ENCODE measurements around the gene ACOT12. TPM values are rescaled to one million over a fixed set of nuclear protein-coding genes. Genes with fewer than 3 reads are reported as not detected.

Gene ACOT12
- total and polyA plus RNA-seq, 2 donors (not counting 3 experiments of a cell fraction or from before 2014, with no cell fraction given) = not detected

GRCh38 chr5:81313278-81313677, 80.7 kb downstream of the ACOT12 start:
- POLR2A ChIA-PET = no interaction called here

More at GRCh38 chr5:81313278-81313677, 80.7 kb downstream of the ACOT12 start:
- peaks cover 0 to 7% of the 10 kb centered on the region in 2 experiments for H3K36me3 ChIP-seq (ENCODE audit: control insufficient read depth in 2 of 2, extremely low read depth in 1 of 2, insufficient read depth in 2 of 2, low read length in 2 of 2)
- no peaks in the 10 kb centered on the region for H4K20me1 ChIP-seq (replicated peaks; ENCODE audit: control insufficient read depth, extremely low read depth, insufficient read depth, low read length)
- no peaks in the 10 kb centered on the region for H3K79me2 ChIP-seq (ENCODE audit: control insufficient read depth, insufficient read depth, low read length)
- H3K4me2 ChIP-seq (ENCODE audit: insufficient read depth, low read length) = no peak overlapping the region
- H3K9me3 ChIP-seq (replicated peaks; ENCODE audit: control insufficient read depth, insufficient read depth, low read length) = no peaks in the 10 kb centered on the region
- no peaks in the 10 kb centered on the region for H3K9me1 ChIP-seq (replicated peaks; ENCODE audit: control insufficient read depth, extremely low read depth, insufficient read depth, low read length)
- H2AFZ ChIP-seq (ENCODE audit: low read depth, low read length) = no peak overlapping the region
- no peak for FAIRE-seq
- H3K9ac ChIP-seq (replicated peaks; ENCODE audit: extremely low read depth, insufficient read depth, low read length) = no peak overlapping the region
- intact Hi-C loops (cut with micrococcal nuclease) = no loop called here
- no peak overlapping the region for H3K4me3 ChIP-seq (replicated peaks in 1 of 3; ENCODE audit: insufficient read depth in 1 of 3, low read depth in 1 of 3, low read length in 3 of 3)
- CTCF ChIA-PET = interaction anchor here (0.9 to 2.0 kb wide), 3 partner anchors 11 to 69 kb away, joined by 3 to 6 read pairs (median 4); partner anchors contain the start of gene ZCCHC9
- H3K4me1 ChIP-seq (ENCODE audit: control insufficient read depth, extremely low read depth, insufficient read depth, low read length) = no peaks in the 10 kb centered on the region
- dilution Hi-C loops (cut with MboI; ENCODE audit: extremely low pct_ligation_motif_present, low sequenced_read_pairs) = no loop called here
- no TSS peak for BruUV-seq (replicated peaks)
- no peak overlapping the region for H3K27ac ChIP-seq (ENCODE audit: insufficient read depth, low read depth, low read length)
- DNase-seq (ENCODE audit: low read depth, low spot score) = no peak
- H3K27me3 ChIP-seq (ENCODE audit: control insufficient read depth in 2 of 2, insufficient read depth in 2 of 2, low read length in 2 of 2) = no peaks in the 10 kb centered on the region
- no peak for TF ChIP-seq MAX (IDR thresholded peaks at IDR 0.05; ENCODE audit: insufficient read depth, insufficient read length)
- TF ChIP-seq GATA2 (IDR thresholded peaks at IDR 0.05; ENCODE audit: insufficient read depth, insufficient read length, low read depth, low read length) = no peak
- TF ChIP-seq MYC (IDR thresholded peaks at IDR 0.05; ENCODE audit: low read depth, low read length) = no peak
- TF ChIP-seq POLR2A (IDR thresholded peaks at IDR 0.05; ENCODE audit: low read depth, low read length) = no peak
- TF ChIP-seq JUN (IDR thresholded peaks at IDR 0.05; ENCODE audit: borderline replicate concordance, insufficient read depth, insufficient read length, low read depth) = no peak
- no peak for TF ChIP-seq CTCF (IDR thresholded peaks at IDR 0.05; ENCODE audit: extremely low read depth in 1 of 2, insufficient read depth in 1 of 2, low read depth in 1 of 2, low read length in 2 of 2)
- TF ChIP-seq EZH2 (IDR thresholded peaks at IDR 0.05; ENCODE audit: borderline replicate concordance, low read depth, low read length, severe bottlenecking) = no peak
- no peak for TF ChIP-seq FOS (IDR thresholded peaks at IDR 0.05; ENCODE audit: borderline replicate concordance, insufficient read depth, low read length)
- no peak for TF ChIP-seq POLR2AphosphoS5 (IDR thresholded peaks at IDR 0.05; ENCODE audit: insufficient read depth, low read depth, low read length)
